ENCODE data around the gene TSPAN2. TPM values are rescaled to one million over a fixed set of nuclear protein-coding genes. Genes with fewer than 3 reads are reported as not detected.
A peak's percentile ranks its signal among the peaks of the same experiment; 100 is the strongest.

Gene TSPAN2
- total and polyA plus RNA-seq, 2 experiments from 2014 or later, result 11.2 to 11.8 TPM

GRCh38 chr1:115088115-115088778 is 1.1 kb downstream of the TSPAN2 start:
- Histone ChIP-seq H3K36me3 (ENCODE audit: insufficient read depth) (no peaks in the 10 kb centered on the region), H3K4me2 (peak overlapping the region; percentile 86), H4K20me1 (replicated peaks; ENCODE audit: insufficient read depth) (peaks cover 9% of the 10 kb centered on the region; the same call in 1 of the 2 replicates), H3K9me2 (ENCODE audit: insufficient read depth) (no peaks in the 10 kb centered on the region), H3F3A (replicated peaks; ENCODE audit: low read depth) (no peaks in the 10 kb centered on the region), H3K79me2 (replicated peaks; ENCODE audit: insufficient read depth) (peaks cover 7% of the 10 kb centered on the region; the same call in 1 of the 2 replicates), H3K27ac (ENCODE audit: low read depth) (no peak overlapping the region), H3K4me3 (peak overlapping the region; percentile 91), H2AFZ (peak overlapping the region; percentile 86), H3K27me3 (ENCODE audit: insufficient read depth) (no peaks in the 10 kb centered on the region), H3K4me1 (ENCODE audit: insufficient read depth) (peaks cover 26% of the 10 kb centered on the region)
- peaks cover 40% of the 10 kb centered on the region for H3K4me1 Mint-ChIP-seq
- DNase-seq (ENCODE audit: low spot score) (peak; percentile 31), ATAC-seq (no peak)
- peaks cover 13% of the 10 kb centered on the region for H3K27me3 Mint-ChIP-seq (ENCODE audit: insufficient read depth, low read depth, poor library complexity)
- H3K4me3 Mint-ChIP-seq, result peak overlapping the region; percentile 78
- no peaks in the 10 kb centered on the region for H3K36me3 Mint-ChIP-seq (ENCODE audit: low read depth)
- H3K9me3 Mint-ChIP-seq, result no peaks in the 10 kb centered on the region; the same call in 2 of the 3 replicates
- TF ChIP-seq CREB1 (CRISPR knock-in tag; IDR thresholded peaks at IDR 0.05; ENCODE audit: low read depth) (no peak), JUNB (IDR thresholded peaks at IDR 0.05; ENCODE audit: unreplicated experiment) (no peak), ZNF331 (CRISPR knock-in tag; IDR thresholded peaks at IDR 0.05; ENCODE audit: low read depth) (no peak), ZNF114 (CRISPR knock-in tag; IDR thresholded peaks at IDR 0.05) (no peak), NANOG (IDR thresholded peaks at IDR 0.05; ENCODE audit: borderline replicate concordance) (no peak), STAT1 (IDR thresholded peaks at IDR 0.05; ENCODE audit: unreplicated experiment) (no peak), EZH2 (IDR thresholded peaks at IDR 0.05; ENCODE audit: low read depth, unreplicated experiment) (no peak), POLR2AphosphoS5 (IDR thresholded peaks at IDR 0.05; ENCODE audit: low read depth) (no peak), EZH2phosphoT487 (IDR thresholded peaks at IDR 0.05; ENCODE audit: unreplicated experiment) (no peak)
- TF ChIP-seq, protein P1, sequence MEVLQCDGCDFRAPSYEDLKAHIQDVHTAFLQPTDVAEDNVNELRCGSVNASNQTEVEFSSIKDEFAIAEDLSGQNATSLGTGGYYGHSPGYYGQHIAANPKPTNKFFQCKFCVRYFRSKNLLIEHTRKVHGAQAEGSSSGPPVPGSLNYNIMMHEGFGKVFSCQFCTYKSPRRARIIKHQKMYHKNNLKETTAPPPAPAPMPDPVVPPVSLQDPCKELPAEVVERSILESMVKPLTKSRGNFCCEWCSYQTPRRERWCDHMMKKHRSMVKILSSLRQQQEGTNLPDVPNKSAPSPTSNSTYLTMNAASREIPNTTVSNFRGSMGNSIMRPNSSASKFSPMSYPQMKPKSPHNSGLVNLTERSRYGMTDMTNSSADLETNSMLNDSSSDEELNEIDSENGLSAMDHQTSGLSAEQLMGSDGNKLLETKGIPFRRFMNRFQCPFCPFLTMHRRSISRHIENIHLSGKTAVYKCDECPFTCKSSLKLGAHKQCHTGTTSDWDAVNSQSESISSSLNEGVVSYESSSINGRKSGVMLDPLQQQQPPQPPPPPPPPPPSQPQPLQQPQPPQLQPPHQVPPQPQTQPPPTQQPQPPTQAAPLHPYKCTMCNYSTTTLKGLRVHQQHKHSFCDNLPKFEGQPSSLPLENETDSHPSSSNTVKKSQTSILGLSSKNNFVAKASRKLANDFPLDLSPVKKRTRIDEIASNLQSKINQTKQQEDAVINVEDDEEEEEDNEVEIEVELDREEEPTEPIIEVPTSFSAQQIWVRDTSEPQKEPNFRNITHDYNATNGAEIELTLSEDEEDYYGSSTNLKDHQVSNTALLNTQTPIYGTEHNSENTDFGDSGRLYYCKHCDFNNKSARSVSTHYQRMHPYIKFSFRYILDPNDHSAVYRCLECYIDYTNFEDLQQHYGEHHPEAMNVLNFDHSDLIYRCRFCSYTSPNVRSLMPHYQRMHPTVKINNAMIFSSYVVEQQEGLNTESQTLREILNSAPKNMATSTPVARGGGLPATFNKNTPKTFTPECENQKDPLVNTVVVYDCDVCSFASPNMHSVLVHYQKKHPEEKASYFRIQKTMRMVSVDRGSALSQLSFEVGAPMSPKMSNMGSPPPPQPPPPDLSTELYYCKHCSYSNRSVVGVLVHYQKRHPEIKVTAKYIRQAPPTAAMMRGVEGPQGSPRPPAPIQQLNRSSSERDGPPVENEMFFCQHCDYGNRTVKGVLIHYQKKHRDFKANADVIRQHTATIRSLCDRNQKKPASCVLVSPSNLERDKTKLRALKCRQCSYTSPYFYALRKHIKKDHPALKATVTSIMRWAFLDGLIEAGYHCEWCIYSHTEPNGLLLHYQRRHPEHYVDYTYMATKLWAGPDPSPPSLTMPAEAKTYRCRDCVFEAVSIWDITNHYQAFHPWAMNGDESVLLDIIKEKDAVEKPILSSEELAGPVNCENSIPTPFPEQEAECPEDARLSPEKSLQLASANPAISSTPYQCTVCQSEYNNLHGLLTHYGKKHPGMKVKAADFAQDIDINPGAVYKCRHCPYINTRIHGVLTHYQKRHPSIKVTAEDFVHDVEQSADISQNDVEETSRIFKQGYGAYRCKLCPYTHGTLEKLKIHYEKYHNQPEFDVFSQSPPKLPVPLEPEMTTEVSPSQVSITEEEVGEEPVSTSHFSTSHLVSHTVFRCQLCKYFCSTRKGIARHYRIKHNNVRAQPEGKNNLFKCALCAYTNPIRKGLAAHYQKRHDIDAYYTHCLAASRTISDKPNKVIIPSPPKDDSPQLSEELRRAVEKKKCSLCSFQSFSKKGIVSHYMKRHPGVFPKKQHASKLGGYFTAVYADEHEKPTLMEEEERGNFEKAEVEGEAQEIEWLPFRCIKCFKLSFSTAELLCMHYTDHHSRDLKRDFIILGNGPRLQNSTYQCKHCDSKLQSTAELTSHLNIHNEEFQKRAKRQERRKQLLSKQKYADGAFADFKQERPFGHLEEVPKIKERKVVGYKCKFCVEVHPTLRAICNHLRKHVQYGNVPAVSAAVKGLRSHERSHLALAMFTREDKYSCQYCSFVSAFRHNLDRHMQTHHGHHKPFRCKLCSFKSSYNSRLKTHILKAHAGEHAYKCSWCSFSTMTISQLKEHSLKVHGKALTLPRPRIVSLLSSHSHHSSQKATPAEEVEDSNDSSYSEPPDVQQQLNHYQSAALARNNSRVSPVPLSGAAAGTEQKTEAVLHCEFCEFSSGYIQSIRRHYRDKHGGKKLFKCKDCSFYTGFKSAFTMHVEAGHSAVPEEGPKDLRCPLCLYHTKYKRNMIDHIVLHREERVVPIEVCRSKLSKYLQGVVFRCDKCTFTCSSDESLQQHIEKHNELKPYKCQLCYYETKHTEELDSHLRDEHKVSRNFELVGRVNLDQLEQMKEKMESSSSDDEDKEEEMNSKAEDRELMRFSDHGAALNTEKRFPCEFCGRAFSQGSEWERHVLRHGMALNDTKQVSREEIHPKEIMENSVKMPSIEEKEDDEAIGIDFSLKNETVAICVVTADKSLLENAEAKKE (CRISPR knock-in tag; IDR thresholded peaks at IDR 0.05), result no peak
- TF ChIP-seq, protein P2, sequence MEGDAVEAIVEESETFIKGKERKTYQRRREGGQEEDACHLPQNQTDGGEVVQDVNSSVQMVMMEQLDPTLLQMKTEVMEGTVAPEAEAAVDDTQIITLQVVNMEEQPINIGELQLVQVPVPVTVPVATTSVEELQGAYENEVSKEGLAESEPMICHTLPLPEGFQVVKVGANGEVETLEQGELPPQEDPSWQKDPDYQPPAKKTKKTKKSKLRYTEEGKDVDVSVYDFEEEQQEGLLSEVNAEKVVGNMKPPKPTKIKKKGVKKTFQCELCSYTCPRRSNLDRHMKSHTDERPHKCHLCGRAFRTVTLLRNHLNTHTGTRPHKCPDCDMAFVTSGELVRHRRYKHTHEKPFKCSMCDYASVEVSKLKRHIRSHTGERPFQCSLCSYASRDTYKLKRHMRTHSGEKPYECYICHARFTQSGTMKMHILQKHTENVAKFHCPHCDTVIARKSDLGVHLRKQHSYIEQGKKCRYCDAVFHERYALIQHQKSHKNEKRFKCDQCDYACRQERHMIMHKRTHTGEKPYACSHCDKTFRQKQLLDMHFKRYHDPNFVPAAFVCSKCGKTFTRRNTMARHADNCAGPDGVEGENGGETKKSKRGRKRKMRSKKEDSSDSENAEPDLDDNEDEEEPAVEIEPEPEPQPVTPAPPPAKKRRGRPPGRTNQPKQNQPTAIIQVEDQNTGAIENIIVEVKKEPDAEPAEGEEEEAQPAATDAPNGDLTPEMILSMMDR (conservative IDR thresholded peaks at IDR 0.05; ENCODE audit: low read depth in 2 of 2), result no peak
- TF ChIP-seq, protein P3, sequence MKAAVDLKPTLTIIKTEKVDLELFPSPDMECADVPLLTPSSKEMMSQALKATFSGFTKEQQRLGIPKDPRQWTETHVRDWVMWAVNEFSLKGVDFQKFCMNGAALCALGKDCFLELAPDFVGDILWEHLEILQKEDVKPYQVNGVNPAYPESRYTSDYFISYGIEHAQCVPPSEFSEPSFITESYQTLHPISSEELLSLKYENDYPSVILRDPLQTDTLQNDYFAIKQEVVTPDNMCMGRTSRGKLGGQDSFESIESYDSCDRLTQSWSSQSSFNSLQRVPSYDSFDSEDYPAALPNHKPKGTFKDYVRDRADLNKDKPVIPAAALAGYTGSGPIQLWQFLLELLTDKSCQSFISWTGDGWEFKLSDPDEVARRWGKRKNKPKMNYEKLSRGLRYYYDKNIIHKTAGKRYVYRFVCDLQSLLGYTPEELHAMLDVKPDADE (IDR thresholded peaks at IDR 0.05), result no peak
- TF ChIP-seq, protein P4, sequence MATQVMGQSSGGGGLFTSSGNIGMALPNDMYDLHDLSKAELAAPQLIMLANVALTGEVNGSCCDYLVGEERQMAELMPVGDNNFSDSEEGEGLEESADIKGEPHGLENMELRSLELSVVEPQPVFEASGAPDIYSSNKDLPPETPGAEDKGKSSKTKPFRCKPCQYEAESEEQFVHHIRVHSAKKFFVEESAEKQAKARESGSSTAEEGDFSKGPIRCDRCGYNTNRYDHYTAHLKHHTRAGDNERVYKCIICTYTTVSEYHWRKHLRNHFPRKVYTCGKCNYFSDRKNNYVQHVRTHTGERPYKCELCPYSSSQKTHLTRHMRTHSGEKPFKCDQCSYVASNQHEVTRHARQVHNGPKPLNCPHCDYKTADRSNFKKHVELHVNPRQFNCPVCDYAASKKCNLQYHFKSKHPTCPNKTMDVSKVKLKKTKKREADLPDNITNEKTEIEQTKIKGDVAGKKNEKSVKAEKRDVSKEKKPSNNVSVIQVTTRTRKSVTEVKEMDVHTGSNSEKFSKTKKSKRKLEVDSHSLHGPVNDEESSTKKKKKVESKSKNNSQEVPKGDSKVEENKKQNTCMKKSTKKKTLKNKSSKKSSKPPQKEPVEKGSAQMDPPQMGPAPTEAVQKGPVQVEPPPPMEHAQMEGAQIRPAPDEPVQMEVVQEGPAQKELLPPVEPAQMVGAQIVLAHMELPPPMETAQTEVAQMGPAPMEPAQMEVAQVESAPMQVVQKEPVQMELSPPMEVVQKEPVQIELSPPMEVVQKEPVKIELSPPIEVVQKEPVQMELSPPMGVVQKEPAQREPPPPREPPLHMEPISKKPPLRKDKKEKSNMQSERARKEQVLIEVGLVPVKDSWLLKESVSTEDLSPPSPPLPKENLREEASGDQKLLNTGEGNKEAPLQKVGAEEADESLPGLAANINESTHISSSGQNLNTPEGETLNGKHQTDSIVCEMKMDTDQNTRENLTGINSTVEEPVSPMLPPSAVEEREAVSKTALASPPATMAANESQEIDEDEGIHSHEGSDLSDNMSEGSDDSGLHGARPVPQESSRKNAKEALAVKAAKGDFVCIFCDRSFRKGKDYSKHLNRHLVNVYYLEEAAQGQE (IDR thresholded peaks at IDR 0.05; ENCODE audit: unreplicated experiment), result no peak
- H3K27ac Mint-ChIP-seq, result no peak overlapping the region

All from GM23338 (cell line).